HG03571 (cell line): Measurements from ENCODE around the gene COX17.

Source experiments
- ATAC-seq: cut with Tn5 transposase; IDR thresholded peaks from one replicate; pipeline ENCODE4 v1.9.1; 2021; ENCODE audit not compliant: unreplicated experiment

Gene COX17

DNA sequence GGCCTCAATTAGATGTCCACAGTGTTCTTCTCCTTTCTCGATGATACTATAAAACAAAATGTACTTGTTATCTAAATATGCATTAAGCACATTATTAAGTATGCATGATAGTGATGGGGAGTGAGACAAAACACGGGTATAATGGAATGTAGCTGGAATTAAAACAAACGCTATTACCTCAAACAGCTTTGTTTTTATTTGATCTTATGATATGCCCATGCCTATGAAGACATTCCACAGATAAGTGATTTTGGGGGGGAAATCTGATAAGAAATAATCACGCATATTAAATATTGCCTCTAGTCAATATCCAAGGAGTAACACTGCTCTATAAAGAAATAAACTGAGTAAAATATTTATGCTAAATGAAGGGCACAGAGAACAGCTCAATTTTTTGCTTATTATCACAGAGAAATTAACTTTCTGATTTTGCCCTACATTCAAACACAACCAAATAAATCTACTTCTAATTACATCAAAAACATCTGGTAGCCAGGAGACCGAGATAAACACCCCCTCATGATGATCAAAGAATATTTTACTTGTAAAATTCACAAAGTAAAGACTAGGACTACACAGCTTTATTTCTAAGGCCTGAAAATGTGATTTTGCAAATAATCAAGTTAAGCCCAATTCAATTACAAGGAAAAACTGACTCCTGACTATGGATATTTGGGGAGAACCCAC is 1.9 kb downstream of the COX17 start:
- ATAC-seq: no peak

DNA sequence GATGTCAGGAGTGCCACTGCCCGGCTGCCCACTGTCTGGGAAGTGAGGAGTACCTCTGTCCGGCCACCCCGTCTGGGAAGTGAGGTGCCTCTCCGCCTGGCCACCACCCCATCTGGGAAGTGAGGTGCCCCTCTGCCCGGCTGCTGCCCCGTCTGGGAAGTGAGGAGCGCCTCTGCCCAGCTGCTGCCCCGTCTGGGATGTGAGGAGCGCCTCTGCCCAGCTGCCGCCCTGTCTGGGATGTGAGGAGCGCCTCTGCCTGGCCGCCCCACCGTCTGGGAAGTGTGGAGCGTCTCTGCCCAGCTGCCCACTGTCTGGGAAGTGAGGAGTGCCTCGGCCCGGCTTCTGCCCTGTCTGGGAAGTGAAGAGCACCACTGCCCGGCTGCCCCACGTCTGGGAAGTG is 3.3 kb downstream of the COX17 start:
- no peak for ATAC-seq

DNA sequence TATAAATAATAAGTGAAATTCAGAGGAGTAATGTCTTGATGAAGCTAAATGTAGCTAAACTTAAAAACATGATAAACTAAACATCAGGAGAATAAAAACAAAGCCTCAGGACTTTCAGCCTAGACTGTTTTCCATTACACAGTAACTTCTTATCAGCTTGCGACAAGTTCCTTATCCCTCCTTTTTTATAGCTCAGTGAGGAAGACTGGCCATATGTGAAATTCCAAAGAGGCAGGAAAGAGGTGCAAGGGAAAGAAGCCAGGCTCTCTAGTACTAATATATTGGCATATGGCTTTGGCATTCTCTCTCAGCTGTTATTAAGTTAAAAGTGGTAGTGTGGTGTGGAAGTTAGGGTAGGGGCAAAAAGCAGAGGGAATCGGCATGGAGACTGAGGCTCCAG is 4.4 kb downstream of the COX17 start:
- no peak for ATAC-seq

DNA sequence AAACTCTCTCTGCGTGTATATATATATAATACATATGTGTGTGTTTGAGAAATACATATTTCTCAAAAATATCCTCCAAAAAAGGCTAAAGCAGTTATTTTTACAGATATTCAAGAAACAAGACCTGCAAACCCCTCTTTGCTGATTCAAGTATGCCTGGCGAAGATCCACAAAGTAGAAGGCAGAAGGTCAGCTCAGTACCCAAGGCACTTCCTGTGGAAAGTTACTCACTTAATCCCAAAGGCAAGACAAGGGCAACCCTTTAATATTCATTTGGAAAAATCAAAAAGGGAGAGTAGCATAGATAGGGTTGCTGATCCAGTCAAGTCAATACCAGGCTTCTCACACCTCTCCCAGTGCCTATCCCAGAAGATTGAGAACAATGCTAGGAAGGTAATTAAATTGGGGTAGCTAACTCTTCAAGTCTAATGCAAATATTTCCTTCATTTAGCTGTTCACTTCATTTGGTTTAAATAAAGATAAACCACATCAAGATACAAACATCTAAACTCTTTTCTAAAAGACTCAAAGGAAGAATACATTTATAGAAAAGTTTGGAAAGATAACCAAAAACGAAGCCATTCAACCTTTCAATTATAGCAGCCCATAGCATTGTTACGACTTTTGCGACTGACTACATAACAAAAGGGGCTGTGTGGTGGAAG is 7.2 kb downstream of the COX17 start:
- no peak for ATAC-seq

DNA sequence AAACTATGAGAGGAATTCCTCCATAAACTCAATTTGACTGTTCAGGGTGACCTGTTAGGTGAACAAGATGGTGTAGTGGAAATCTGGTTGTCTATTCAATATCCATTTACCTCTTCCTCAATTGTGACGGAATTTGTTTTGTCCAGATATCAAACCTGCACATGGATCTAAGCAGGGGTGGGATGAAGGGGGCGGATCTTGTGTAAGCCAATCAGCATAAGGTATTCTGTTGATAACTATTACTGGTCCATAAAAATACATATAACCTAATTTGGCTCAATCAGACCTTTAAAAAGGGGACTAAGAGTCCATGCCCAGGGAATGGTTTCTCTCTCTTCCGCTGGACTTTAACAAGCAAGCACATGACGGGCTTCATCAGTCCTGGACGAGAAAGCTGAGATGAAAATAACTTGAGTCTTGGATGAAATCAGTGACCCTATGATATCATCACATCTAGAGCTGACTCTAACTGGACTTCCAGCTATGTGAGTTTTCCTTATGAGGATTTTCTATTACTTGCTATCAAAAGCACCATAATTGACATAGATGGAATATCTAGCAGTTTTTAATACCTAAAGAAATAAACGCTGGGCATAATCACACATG is 11.1 kb downstream of the COX17 start:
- ATAC-seq: no peak

DNA sequence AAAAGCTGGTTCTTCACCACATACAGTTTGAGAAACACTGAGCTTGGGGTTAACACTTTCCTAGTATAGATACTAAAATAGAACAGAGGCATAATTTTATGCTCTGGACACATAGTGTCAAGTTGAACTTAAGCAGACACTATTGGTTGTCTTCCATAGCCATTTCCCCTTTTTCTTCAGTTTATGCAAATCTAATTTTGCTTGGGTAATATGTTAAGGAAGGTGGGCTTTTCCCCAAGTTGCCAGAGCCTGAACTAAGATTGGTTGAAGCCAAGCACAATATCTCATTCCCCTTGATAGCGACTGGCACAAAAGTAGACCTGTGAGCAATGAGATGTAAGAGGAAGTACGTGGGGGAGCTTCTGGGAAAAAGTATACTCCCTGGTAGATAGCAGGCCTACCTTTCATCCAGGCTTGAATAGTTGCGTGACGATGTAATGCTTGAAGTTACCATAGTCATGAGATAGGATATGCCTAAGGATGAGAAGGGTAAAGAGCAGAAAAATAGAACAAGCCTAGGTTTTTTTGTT is 12.3 kb downstream of the COX17 start:
- no peak for ATAC-seq

DNA sequence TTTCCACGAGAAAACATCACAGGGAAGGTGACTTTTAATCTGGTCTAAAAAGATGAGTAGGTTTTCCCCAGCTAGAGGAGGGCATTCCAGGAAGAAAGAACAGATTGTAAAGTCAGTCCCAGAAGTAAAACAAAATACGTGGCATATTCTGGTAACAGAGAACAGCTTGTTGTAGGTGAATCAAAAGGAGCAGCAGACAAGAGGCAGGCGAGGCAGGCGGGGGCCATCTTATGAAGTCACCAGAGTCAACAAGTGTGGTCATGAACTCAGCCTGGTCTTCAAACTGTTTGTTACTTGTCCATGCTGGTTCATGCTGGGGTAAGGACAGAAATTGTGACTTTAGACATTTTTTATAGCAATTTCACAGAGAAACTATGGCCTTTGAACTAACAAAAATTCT is 12.8 kb downstream of the COX17 start:
- no peak for ATAC-seq

DNA sequence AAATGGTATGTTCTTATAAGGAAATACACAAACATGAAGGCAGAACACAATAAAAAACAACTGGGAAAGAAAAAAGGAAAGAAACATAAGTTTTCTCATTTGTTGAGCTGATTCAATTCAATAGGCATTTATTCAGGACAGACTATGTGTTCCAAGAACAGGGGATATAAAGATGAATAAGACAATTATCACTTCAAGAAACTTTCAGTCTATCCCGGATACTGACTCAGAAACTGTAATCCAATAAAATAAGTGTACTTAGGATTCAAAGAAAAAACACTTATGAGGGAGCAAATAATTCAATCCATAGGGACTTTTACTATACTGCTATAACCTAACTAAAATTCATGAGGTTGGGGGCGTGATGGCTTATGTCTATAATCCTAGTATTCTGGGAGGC is 13.3 kb downstream of the COX17 start:
- no peak for ATAC-seq

DNA sequence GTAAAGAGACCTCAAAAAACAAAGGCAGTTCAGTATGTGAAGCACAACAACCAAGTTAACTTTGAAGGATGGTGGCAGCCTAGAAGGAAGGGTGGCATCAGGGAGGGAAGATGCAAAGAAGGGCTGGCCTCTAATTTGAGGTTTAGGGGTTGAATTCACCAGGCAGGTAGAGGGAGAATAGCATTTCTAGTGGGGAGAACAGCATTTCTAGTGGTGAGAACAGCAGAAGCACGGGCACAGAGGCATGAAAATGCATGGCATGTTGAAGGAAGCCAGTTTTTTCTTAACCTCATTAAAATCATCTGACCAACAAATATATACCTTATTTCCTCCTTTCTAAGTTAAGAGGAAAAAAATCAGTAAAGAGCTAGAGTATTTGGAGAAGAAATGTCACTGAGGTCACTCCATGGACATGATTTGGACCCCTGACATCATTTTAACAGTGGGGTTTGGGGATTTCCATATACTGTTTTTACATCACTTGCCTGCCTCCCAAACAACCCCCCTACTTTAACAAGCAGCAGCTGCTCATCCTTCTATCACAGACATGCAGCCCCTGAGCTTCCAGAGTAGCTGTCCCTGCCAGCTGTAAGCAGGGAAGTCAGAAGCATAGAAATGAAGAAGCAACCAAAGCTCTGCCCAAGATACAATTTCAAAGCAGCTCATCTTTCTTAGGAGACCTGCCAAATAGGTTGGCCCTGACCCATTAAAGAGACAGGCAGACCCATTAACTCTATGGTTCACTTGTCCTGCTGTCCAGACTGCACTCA is 14.4 kb downstream of the COX17 start:
- no peak for ATAC-seq

DNA sequence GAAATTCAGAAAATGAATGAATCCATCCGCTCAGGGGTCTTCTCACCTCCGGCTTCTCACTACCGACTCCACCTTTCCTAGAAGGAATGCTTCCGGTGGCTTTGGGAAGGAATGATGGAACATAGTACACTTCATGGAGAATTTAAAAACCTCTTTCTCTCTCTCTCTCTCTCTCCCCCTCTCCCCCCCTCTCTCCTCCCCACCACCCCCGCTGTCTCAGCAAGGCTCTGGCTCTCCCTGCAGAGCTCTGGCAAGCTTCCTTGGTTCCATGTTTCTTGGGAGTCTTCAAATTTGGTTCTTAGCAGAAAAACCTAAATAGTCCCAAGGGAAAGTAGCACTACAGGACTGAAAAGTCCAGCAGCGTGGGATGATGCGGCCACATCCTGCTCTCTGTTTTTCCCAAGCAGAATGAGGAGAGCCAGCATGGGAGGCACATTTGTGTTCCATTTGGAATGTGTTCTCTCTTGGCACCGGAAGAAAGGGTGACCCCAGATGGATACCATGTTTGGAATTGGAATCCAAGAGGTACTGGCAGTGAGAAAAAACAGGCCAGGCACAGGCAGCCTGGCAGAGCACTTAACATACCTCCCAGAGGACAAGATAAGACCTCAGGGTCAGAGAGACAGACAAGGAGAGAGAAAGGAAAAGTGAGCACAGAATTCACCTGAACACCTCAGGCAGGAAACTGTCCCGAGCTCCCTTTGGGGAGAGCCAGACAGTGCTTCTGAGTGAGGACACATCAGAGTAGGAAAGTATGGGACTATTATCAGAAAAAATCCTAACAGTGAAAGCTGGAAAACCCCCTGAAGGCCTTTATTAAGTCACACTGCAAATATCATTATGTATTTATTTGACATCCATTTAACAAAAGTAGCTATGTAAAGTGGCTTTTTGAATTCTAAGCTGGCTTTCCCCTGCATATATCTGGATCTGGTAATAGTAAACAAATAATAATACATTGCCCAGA is 16.4 kb downstream of the COX17 start, which contains the start of gene POPDC2:
Gene POPDC2 (minus strand): TSS at position 116 of the 967 bp plus-strand sequence. CDS start 166 bp downstream, outside the sequence.
- no peak for ATAC-seq

DNA sequence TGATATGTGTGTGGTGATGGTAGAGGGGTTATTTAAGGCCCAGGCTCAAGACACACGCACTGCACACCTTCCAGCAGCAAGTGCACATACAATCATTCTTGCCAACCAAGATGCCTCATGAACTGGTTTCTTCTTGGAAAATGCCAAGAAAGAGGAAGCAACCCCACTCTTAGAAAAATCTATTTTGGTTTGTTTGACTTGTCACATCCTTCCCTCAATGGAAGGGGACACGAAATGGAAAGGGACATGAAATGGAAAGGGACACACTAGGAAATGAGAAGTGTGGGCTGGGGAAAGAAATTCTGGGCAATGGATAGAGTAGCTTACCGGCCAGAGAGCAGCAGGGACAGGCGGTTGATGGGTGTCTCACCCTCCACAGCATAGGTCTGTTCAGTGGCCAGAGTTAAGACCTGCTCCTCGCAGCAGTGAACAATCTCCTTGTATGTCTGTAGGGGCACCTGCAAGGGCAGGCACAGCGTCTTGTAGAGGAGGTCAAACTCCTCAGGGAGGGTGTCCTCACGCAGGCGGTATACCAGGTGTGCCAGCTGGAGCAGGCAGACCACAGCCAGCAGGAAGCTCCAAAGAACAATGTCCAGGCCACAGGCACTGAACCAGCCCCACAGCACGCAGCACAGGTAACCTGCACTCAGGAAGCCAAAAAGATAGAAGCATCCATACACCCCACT is 17.5 kb downstream of the COX17 start:
- no peak for ATAC-seq

DNA sequence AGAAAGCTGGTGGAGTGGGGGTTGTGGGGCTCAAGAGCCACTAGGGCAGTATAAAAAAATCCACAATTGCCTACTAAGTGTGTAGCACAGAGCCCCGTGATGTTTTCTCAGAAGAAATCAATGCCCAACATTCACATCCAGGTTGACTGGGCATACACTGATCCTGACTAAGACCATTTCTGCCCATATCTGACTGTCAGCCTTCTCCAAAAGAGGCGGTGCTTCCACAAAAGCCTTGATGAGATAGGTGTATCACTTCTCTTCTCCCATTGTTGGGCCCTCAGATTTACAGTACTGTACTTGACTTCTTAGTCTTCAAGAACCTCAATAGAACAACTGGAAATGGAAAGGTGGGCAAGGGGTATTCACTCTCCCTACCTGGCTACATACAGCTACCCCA is 18.2 kb downstream of the COX17 start:
- no peak for ATAC-seq

DNA sequence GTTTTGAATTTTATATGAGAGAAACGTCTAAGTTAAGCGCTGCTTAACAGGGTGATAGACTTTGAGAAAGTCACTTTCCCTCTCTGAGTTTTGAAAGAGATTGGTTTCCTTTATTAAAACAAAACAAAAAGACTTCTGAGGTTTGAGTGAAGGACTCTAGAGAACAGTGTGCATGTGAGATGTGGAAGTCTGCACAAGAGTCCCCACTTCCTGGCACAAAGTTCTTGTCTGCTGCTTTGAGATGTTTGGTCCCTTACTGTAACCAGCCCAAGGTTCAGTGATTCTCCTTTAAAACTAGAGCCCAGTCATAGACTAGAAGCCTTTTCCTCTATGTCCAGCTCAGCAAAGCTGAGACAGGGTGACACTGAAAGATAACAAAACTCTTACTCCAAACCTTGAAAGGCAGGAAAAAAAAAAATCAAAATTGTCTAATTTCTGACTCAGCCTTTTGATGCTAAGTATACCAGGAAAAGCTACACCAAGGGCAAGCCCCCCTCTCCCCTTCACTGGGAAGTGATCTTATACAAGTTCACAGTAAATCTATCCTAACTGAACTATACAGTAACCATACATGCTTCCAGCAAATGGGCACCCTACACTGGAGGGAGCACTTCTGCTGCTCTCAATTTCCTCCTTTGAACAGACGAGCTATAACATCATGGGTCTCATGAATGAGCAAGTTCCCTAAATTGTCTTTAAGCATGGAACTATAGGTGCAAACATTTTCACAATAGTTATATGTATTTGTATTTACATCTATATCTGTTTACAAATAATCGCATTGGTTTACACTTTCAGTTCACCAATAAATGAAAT is 19.1 kb downstream of the COX17 start:
- ATAC-seq: no peak

DNA sequence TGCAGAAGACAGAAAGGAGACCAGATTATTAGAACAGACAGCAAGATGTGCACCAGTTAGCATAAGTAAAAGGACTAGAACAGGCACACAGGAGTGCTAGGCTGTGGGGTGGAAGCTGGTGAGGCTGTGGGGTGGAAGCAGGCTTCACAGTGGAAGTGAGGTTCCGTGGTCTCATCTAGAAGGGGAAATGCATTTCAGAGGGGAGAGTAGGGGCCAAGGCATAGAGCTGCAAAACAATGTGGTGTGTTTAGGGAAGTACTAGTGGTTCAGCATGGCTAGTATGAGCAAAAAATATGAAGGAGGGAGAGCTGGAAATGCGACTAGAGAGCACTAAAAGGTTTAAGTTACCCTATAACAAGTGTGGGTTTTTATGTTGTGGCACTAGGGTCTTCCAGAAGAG is 23.3 kb downstream of the COX17 start:
- ATAC-seq: no peak

DNA sequence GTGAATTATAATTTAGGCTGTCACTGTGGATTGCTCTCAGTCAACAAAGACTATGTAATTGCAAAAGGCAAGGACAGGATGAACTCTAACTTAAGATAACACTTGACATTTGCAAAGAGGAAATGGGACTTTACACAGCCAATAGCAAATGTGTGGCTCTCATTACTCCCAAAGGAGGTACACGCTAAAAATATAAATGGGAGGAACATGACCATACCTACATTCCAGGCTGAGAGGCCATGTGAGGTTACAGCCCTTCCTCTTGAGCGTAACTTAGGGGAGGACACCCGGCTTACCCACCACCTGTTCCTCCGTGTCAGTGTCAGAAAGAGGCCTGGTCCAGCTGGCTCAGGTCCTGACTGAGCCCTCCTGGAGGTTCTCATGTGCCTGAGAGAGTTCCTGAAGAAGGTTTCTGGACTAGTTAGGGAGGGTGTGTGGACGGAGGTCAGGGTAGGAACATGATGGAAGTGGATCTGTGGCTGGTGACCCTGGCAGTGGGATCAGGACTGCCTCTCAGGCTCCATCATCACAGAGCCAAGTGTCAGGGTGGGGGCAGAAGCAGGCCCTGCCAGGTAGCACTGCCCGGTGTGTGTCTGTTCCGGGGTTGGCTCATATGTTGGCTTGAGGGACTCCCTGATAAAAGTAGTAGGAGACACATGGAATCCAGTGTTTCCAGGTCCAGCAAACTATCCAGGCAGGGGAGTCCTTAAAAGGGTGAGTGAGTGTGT is 24.7 kb downstream of the COX17 start:
- no peak for ATAC-seq

DNA sequence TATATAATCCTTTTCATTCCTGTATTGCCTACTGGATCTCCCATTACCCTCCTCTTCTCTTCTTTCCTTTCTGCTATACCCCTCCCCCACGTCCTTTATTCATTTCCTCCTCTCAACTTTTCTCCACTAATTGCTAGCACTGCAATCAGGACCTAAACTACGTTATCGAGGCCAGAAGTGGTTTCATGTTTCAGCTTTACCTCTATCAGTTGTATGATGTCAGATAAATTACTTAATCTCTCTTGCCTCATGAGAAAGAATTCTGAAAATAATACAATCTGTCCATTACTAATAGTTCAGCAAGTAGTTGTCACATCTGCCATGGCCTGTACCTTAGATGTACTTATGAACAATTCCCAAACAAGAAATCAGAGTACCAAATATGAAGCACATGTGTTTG is 27.4 kb downstream of the COX17 start:
- no peak for ATAC-seq

DNA sequence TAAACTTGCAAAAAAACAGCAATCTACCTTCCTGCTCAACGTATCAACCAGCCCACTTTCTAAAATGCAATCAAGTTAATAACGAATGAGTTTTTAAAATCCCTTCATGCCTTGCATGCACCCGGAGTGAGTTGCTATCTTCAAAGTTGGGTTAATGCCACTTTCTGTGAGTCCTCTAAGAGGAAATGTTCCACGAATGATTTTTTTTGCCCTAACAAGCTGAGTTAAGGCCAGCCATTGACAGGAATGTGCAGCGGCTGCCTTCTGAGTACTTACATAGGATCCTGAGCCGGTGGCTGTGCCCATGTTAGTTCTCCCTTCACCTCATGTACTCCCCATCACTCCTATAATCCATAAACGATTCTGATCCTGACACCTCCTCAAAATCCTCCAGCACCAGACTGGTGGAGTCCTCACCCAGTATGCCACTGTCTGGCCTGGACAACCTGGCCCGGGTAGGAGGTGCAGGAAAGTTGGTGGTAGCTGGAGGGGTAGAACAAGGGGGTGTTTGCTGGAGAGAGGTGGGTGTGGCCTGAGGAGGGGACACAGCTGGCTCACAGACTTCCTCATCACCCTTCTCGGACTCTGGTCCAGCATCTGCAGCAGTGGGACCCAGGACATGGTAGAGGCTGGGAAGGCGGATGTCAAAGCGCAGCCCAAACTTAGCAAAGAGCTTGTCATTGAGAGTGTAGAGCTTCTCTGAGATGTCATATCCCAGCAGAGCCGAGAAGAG is 29.2 kb downstream of the COX17 start:
- ATAC-seq: no peak
